ENCODE measurements around the gene DYNLL1.

DYNLL1 gene

DNA sequence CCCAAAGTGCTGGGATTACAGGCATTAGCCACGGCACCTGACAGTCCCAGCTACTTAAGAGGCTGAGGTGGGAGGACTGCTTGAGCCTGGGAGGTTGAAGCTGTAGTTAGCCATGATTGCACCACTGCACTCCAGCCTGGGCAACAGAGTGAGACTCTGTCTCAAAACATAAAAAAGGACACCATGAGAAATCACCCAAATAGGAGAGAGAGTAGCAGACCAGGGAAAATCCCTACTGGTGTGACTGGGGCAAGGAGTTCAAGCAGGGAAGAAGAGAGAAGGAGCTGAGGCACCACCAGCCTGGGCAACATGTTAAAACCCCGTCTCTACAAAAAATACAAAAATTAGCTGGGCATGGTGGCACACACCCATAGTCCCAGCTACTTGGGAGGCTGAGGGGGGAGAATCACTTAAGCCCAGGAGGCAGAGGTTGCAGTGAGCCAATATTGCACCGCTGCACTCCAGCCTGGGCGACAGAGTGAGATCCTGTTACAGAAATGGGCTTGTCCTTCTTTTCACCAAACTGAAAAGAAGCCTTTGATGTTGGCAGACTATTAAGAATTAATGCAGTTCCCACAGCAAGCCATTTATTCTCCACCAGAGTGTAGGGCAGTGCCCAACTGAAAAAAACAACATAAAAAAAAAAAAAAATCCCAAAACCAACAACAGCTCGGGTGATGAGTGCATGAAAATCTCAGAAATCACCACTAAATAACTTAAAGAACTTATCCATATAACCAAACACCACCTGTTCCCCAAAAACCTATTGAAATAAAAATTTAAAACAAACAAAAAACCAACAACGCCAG lies 21.9 kb upstream of the DYNLL1 start:
- Histone ChIP-seq H3K9ac (ENCODE audit: low read depth, low read length) (no peak overlapping the region), H2AFZ (ENCODE audit: low read depth, low read length) (no peak overlapping the region), H3K27me3 (ENCODE audit: insufficient read depth, low read length, poor library complexity) (no peaks in the 10 kb centered on the region)

DNA sequence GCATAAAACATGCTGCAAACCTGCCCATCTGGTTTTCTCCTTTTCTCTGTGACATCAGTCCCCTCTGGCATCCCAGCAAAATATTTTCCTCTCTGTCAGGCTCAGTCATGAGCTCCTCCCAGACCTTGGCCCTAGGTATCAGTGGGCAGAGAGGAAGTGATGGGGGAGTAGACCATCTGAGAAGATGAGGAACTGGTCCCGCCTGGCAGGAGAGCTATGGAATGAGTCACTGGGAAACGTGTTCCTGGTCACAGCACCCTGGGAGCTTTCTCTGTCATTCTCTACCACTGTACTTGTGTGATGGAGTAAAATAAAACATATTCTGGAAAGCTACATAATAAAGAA lies 21.3 kb upstream of the DYNLL1 start:
- H3K4me1 ChIP-seq (ENCODE audit: insufficient read depth, low read length): peaks cover 21% of the 10 kb centered on the region
- no peak overlapping the region for H3K4me3 ChIP-seq (ENCODE audit: low read depth in 1 of 2, low read length in 2 of 2)
- no peak overlapping the region for H3K4me2 ChIP-seq (ENCODE audit: insufficient read depth, low read length)
- no peak overlapping the region for H2AFZ ChIP-seq (ENCODE audit: low read depth, low read length)
- no peak overlapping the region for H3K27ac ChIP-seq (ENCODE audit: low read length)
- no peak for DNase-seq
- no peak overlapping the region for H3K9ac ChIP-seq (ENCODE audit: low read depth, low read length)
- H3K9me3 ChIP-seq (ENCODE audit: insufficient read depth, low read length, severe bottlenecking): no peaks in the 10 kb centered on the region
- H3K27me3 ChIP-seq (ENCODE audit: insufficient read depth, low read length, poor library complexity): no peaks in the 10 kb centered on the region
- peaks cover 25% of the 10 kb centered on the region for H3K79me2 ChIP-seq (ENCODE audit: insufficient read depth, low read length)
- no peaks in the 10 kb centered on the region; the same call in 1 of the 2 replicates for H4K20me1 ChIP-seq (ENCODE audit: insufficient read depth, low read length)
- TF ChIP-seq, protein P1, sequence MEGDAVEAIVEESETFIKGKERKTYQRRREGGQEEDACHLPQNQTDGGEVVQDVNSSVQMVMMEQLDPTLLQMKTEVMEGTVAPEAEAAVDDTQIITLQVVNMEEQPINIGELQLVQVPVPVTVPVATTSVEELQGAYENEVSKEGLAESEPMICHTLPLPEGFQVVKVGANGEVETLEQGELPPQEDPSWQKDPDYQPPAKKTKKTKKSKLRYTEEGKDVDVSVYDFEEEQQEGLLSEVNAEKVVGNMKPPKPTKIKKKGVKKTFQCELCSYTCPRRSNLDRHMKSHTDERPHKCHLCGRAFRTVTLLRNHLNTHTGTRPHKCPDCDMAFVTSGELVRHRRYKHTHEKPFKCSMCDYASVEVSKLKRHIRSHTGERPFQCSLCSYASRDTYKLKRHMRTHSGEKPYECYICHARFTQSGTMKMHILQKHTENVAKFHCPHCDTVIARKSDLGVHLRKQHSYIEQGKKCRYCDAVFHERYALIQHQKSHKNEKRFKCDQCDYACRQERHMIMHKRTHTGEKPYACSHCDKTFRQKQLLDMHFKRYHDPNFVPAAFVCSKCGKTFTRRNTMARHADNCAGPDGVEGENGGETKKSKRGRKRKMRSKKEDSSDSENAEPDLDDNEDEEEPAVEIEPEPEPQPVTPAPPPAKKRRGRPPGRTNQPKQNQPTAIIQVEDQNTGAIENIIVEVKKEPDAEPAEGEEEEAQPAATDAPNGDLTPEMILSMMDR (IDR thresholded peaks at IDR 0.05; ENCODE audit: borderline replicate concordance, extremely low read depth, low read length, poor library complexity, severe bottlenecking): no peak
- TF ChIP-seq EZH2 (IDR thresholded peaks at IDR 0.05; ENCODE audit: borderline replicate concordance, low read depth, low read length, severe bottlenecking): no peak
- H3K36me3 ChIP-seq (ENCODE audit: insufficient read depth, low read length): no peaks in the 10 kb centered on the region; the same call in 1 of the 2 replicates
- ATAC-seq (ENCODE audit: insufficient read depth, low read depth): no peak

More for the DNA sequence above, 21.9 kb upstream of the DYNLL1 start:
- ATAC-seq (ENCODE audit: insufficient read depth, low read depth) (no peak), DNase-seq (no peak)
- H3K79me2 ChIP-seq (ENCODE audit: insufficient read depth, low read length): peaks cover 31% of the 10 kb centered on the region
- TF ChIP-seq EZH2 (IDR thresholded peaks at IDR 0.05; ENCODE audit: borderline replicate concordance, low read depth, low read length, severe bottlenecking): no peak
- TF ChIP-seq, protein P1 (IDR thresholded peaks at IDR 0.05; ENCODE audit: borderline replicate concordance, extremely low read depth, low read length, poor library complexity, severe bottlenecking): no peak
- no peak overlapping the region for H3K4me2 ChIP-seq (ENCODE audit: insufficient read depth, low read length)
- no peaks in the 10 kb centered on the region; the same call in 1 of the 2 replicates for H3K36me3 ChIP-seq (ENCODE audit: insufficient read depth, low read length)
- no peak overlapping the region for H3K4me3 ChIP-seq (ENCODE audit: low read depth in 1 of 2, low read length in 2 of 2)
- no peaks in the 10 kb centered on the region; the same call in 1 of the 2 replicates for H4K20me1 ChIP-seq (ENCODE audit: insufficient read depth, low read length)
- H3K4me1 ChIP-seq (ENCODE audit: insufficient read depth, low read length): peaks cover 21% of the 10 kb centered on the region
- no peaks in the 10 kb centered on the region for H3K9me3 ChIP-seq (ENCODE audit: insufficient read depth, low read length, severe bottlenecking)
- H3K27ac ChIP-seq (ENCODE audit: low read length): no peak overlapping the region

DNA sequence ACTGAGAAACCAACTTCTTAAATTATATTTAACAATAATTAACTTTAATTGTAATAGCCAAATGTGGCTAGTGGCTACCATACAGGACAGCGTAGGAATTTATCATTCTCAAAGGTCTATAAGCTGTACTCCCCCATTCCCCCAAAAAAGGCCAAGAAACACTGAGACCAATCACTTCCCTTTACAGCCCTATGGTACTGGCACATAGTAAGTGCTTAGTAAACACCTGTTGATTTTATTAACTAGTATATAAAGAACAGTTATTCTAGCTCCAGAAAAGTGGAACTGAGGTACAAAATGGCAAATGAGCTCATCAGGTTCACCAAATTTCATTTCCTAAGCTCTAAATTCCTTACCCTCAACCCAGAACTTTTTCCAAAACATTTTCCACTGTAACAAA lies 20.3 kb upstream of the DYNLL1 start:
- no peak overlapping the region for H3K27ac ChIP-seq (ENCODE audit: low read length)
- ATAC-seq (ENCODE audit: insufficient read depth, low read depth) (no peak), DNase-seq (no peak)
- H3K4me3 ChIP-seq (ENCODE audit: low read depth in 1 of 2, low read length in 2 of 2): no peak overlapping the region
- H3K27me3 ChIP-seq (ENCODE audit: insufficient read depth, low read length, poor library complexity): no peaks in the 10 kb centered on the region
- H3K9me3 ChIP-seq (ENCODE audit: insufficient read depth, low read length, severe bottlenecking): no peaks in the 10 kb centered on the region
- H2AFZ ChIP-seq (ENCODE audit: low read depth, low read length): no peak overlapping the region
- TF ChIP-seq EZH2 (IDR thresholded peaks at IDR 0.05; ENCODE audit: borderline replicate concordance, low read depth, low read length, severe bottlenecking): no peak
- no peak overlapping the region for H3K4me2 ChIP-seq (ENCODE audit: insufficient read depth, low read length)
- H3K79me2 ChIP-seq (ENCODE audit: insufficient read depth, low read length): peaks cover 16% of the 10 kb centered on the region; the same call in 1 of the 2 replicates
- peaks cover 12% of the 10 kb centered on the region for H3K4me1 ChIP-seq (ENCODE audit: insufficient read depth, low read length)
- no peaks in the 10 kb centered on the region for H3K36me3 ChIP-seq (ENCODE audit: insufficient read depth, low read length)
- no peak overlapping the region for H3K9ac ChIP-seq (ENCODE audit: low read depth, low read length)
- H4K20me1 ChIP-seq (ENCODE audit: insufficient read depth, low read length): no peaks in the 10 kb centered on the region; the same call in 1 of the 2 replicates

DNA sequence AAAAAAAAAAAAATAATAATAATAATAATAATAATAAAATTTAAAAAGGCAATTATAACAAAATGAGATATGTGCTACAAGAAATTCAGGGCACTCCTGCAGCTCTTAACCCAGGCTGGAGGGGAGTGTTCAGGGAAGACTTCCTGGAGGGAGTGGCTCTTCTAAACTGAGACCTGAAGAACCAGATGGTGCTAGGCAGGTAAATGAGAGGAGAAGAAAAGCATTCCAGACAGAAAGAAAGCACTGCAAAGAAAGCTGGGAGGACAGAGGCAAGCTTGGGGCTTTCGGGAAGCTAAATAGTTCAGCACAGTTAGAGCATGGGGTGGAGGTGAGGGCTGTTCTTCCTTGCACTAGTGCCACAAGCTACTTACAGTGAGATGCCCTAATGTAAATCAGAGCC lies 16.5 kb upstream of the DYNLL1 start:
- Histone ChIP-seq H2AFZ (ENCODE audit: low read depth, low read length) (no peak overlapping the region), H3K4me3 (ENCODE audit: low read depth in 1 of 2, low read length in 2 of 2) (no peak overlapping the region), H3K79me2 (ENCODE audit: insufficient read depth, low read length) (no peaks in the 10 kb centered on the region), H3K27ac (ENCODE audit: low read length) (no peak overlapping the region), H4K20me1 (ENCODE audit: insufficient read depth, low read length) (no peaks in the 10 kb centered on the region; the same call in 1 of the 2 replicates), H3K9ac (ENCODE audit: low read depth, low read length) (no peak overlapping the region), H3K36me3 (ENCODE audit: insufficient read depth, low read length) (no peaks in the 10 kb centered on the region; the same call in 1 of the 2 replicates), H3K4me1 (ENCODE audit: insufficient read depth, low read length) (no peaks in the 10 kb centered on the region), H3K27me3 (ENCODE audit: insufficient read depth, low read length, poor library complexity) (no peaks in the 10 kb centered on the region), H3K4me2 (ENCODE audit: insufficient read depth, low read length) (no peak overlapping the region), H3K9me3 (ENCODE audit: insufficient read depth, low read length, severe bottlenecking) (no peaks in the 10 kb centered on the region)
- ATAC-seq (ENCODE audit: insufficient read depth, low read depth): no peak
- DNase-seq: no peak
- TF ChIP-seq EZH2 (IDR thresholded peaks at IDR 0.05; ENCODE audit: borderline replicate concordance, low read depth, low read length, severe bottlenecking): no peak
- TF ChIP-seq, protein P1 (IDR thresholded peaks at IDR 0.05; ENCODE audit: borderline replicate concordance, extremely low read depth, low read length, poor library complexity, severe bottlenecking): no peak
